ENCODE results near the gene ABCG1.

- TF ChIP-seq, protein P1, sequence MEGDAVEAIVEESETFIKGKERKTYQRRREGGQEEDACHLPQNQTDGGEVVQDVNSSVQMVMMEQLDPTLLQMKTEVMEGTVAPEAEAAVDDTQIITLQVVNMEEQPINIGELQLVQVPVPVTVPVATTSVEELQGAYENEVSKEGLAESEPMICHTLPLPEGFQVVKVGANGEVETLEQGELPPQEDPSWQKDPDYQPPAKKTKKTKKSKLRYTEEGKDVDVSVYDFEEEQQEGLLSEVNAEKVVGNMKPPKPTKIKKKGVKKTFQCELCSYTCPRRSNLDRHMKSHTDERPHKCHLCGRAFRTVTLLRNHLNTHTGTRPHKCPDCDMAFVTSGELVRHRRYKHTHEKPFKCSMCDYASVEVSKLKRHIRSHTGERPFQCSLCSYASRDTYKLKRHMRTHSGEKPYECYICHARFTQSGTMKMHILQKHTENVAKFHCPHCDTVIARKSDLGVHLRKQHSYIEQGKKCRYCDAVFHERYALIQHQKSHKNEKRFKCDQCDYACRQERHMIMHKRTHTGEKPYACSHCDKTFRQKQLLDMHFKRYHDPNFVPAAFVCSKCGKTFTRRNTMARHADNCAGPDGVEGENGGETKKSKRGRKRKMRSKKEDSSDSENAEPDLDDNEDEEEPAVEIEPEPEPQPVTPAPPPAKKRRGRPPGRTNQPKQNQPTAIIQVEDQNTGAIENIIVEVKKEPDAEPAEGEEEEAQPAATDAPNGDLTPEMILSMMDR (conservative IDR thresholded peaks at IDR 0.05 in 1 of 2, IDR thresholded peaks at IDR 0.05 in 1 of 2; ENCODE audit: low read depth in 1 of 2, low read length in 2 of 2), result no peak
- TF ChIP-seq EZH2 (IDR thresholded peaks at IDR 0.05; ENCODE audit: low read length, missing control alignments), result no peak
Measured at GRCh38 chr21:42282021-42282420, 63.1 kb downstream of the ABCG1 start.
